Mesendoderm (in vitro differentiated cells): Measurements from ENCODE around the gene ZNF442.

Experiments used
- DNase-seq: peaks from one replicate; pipeline ENCODE4 v3.0.0; 2013
- H2AK5ac ChIP-seq: 2 replicates; pipeline ENCODE4 v1.6.1; 2013; ENCODE audit warnings: low read length, inconsistent platforms
- H2BK120ac ChIP-seq: 2 replicates; pipeline ENCODE4 v1.6.1; 2013; ENCODE audit warnings: low read depth, mild to moderate bottlenecking, low read length, moderate library complexity, mixed read lengths
- H2BK15ac ChIP-seq: replicated peaks from 2 replicates; pipeline ENCODE4 v1.6.1; 2013; ENCODE audit warnings: low read depth, mild to moderate bottlenecking, moderate library complexity
- H2BK5ac ChIP-seq: 2 replicates; pipeline ENCODE4 v1.6.1; 2013; ENCODE audit warnings: low read length, inconsistent platforms
- H3K18ac ChIP-seq: 2 replicates; pipeline ENCODE4 v1.6.1; 2013; ENCODE audit warnings: mild to moderate bottlenecking, low read length, mixed read lengths
- H3K23ac ChIP-seq: one replicate; pipeline ENCODE4 v1.6.1; 2013; ENCODE audit warnings: low read length
- H3K27ac ChIP-seq: 2 replicates; pipeline ENCODE4 v1.5.1; 2013; ENCODE audit warnings: low read depth, mild to moderate bottlenecking, inconsistent platforms, low read length, moderate library complexity
- H3K27me3 ChIP-seq: 2 replicates; pipeline ENCODE4 v1.6.1; 2013; ENCODE audit warnings: low read length, control low read depth, mild to moderate bottlenecking, inconsistent platforms; ENCODE audit not compliant: insufficient read depth, poor library complexity
- H3K36me3 ChIP-seq: 2 replicates; pipeline ENCODE4 v1.6.1; 2013; ENCODE audit warnings: low read length, inconsistent platforms; ENCODE audit not compliant: control insufficient read depth, insufficient read depth
- H3K4ac ChIP-seq: one replicate; pipeline ENCODE4 v1.6.1; 2013; ENCODE audit warnings: low read depth, mild to moderate bottlenecking, low read length, moderate library complexity
- H3K4me1 ChIP-seq: 2 replicates; pipeline ENCODE4 v1.6.1; 2013; ENCODE audit warnings: low read depth, low read length, inconsistent platforms; ENCODE audit not compliant: control insufficient read depth
- H3K4me2 ChIP-seq: 2 replicates; pipeline ENCODE4 v1.6.1; 2013; ENCODE audit warnings: low read length
- H3K4me3 ChIP-seq: 2 replicates; pipeline ENCODE4 v1.5.1; 2013; ENCODE audit warnings: mild to moderate bottlenecking, low read length
- H3K56ac ChIP-seq: one replicate; pipeline ENCODE4 v1.6.1; 2013; ENCODE audit warnings: low read length
- H3K79me1 ChIP-seq: 2 replicates; pipeline ENCODE4 v1.6.1; 2013; ENCODE audit warnings: low read length, inconsistent platforms
- H3K79me2 ChIP-seq: 2 replicates; pipeline ENCODE4 v1.6.1; 2013; ENCODE audit warnings: mild to moderate bottlenecking, low read length; ENCODE audit not compliant: control insufficient read depth, insufficient read depth
- H3K9ac ChIP-seq: 2 replicates; pipeline ENCODE4 v1.6.1; 2013; ENCODE audit warnings: low read length, inconsistent platforms
- H4K5ac ChIP-seq: one replicate; pipeline ENCODE4 v1.6.1; 2013; ENCODE audit warnings: low read length
- H4K8ac ChIP-seq: one replicate; pipeline ENCODE4 v1.6.1; 2013; ENCODE audit warnings: low read depth, mild to moderate bottlenecking, control low read depth, low read length, moderate library complexity
- WGBS: extraction: QIAGEN DNeasy Blood & Tissue Kit; methylation state at CpG from one replicate; pipeline ENCODE4 v1.1.7; 2013; ENCODE audit warnings: low lambda C conversion rate, missing lambda C conversion rate; ENCODE audit not compliant: insufficient coverage; ENCODE audit errors: extremely low coverage; 5-methylcytosine and 5-hydroxymethylcytosine counted together

ZNF442 gene

DNA sequence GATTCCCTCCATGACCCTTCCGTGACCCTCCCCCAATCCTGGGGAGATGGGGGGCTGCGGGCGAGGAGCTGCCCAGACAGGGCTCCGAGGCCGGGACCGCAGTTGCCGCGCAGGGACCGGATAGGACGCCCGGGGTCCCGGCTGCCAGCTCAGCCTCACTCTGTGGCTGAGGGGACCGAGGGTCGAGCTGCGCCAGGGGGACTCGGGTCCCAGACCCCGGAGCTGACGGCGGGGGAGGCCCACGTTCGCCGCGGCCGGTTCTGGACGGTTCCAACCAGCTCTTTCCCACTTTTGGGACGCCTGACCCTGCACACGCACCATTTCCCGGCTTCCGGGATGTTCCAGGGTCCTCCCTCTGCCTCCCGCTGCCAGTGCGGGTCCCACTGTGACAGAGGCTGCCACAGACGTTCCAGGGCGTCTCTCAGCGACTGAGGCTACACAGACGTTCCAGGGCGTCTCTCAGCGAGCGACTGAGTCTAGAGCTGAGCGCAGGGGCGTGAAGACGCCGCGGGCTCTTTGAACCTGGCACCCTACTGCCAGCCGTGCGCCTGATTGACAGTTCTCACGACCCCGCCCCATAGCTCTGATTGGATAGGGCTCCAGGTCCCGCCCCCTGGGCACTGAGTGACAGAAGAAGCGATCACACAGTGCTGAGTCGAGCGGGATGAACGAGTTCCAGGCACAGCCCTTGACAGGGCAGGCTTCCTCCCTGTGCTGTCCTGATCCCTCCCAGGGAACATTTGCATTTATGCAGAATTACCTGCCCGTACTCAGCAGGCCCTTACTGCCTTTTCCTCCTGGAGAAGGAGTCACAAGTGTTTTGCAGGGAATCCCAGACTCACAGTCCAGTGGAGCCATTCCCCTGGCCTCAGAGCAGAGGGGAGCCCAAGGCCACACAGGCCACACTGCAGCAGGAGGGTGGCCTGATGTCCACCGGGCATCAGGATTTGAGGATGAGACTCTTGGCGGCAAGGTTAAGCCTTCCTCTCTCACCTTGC is 32.0 kb downstream of the ZNF442 start, which contains the start of gene ZNF563:
Gene ZNF563, minus strand, starts transcription at position 472 of the 998 bp plus-strand sequence. Its CDS starts 151 bp downstream, at position 321.
- Histone ChIP-seq H3K23ac (no peak within 1 kb of the TSS), H2BK120ac (no peak within 1 kb of the TSS), H2AK5ac (no peak within 1 kb of the TSS), H3K4me3 (peak within 1 kb of the TSS; percentile 68), H3K4ac (no peak within 1 kb of the TSS), H4K8ac (no peak within 1 kb of the TSS), H3K36me3 (no peaks in the 10 kb centered on the region), H4K5ac (no peak within 1 kb of the TSS), H3K4me2 (peak within 1 kb of the TSS; percentile 73), H3K56ac (peak within 1 kb of the TSS; percentile 92), H3K79me1 (no peaks in the 10 kb centered on the region), H3K9ac (peak within 1 kb of the TSS; percentile 79), H3K27ac (no peak within 1 kb of the TSS), H3K18ac (peak within 1 kb of the TSS; percentile 10), H2BK15ac (no peak within 1 kb of the TSS), H3K79me2 (no peaks in the 10 kb centered on the region), H2BK5ac (no peak within 1 kb of the TSS), H3K4me1 (peaks cover 2% of the 10 kb centered on the region), H3K27me3 (no peaks in the 10 kb centered on the region)
- WGBS, result no CpG with 5 or more reads among the region's 55 CpGs
- peak; percentile 98 for DNase-seq

- WGBS, result no CpG with 5 or more reads among the region's 4 CpGs
These were observed 34.1 kb downstream of the ZNF442 start for GRCh38 chr19:12331211-12331941.

DNA sequence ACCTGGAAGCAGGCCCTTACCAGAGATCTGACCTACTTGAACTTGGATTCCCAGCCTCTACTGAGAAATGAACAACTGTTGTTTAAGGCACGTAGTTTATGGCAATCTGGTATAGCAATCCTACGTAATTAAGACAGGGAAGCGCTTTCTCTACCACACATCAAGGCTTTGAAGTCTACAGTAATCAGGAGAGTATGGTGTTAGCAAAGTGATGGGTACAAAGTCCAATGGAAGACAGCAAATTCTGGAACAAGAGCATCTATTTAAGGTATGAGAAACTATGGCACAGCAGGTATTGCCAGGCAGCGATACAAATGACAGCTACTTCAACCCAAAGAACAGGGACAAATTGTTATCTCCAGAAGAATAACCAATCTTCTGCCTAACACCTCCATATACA is 35.1 kb downstream of the ZNF442 start:
- Histone ChIP-seq H2BK15ac (no peak overlapping the region), H3K4me2 (no peak overlapping the region), H3K56ac (no peak overlapping the region), H3K4ac (no peak overlapping the region), H2BK5ac (no peak overlapping the region), H3K27ac (no peak overlapping the region), H2AK5ac (no peak overlapping the region), H2BK120ac (no peak overlapping the region), H3K79me2 (no peaks in the 10 kb centered on the region), H3K9ac (no peak overlapping the region), H3K18ac (no peak overlapping the region), H4K8ac (no peak overlapping the region), H3K4me1 (peaks cover 2% of the 10 kb centered on the region), H3K4me3 (no peak overlapping the region), H3K27me3 (no peaks in the 10 kb centered on the region), H3K36me3 (no peaks in the 10 kb centered on the region), H4K5ac (no peak overlapping the region), H3K23ac (no peak overlapping the region), H3K79me1 (no peaks in the 10 kb centered on the region)
- WGBS, result no CpG with 5 or more reads among the region's 4 CpGs
- DNase-seq, result no peak

More at GRCh38 chr19:12331211-12331941, 34.1 kb downstream of the ZNF442 start:
- H3K4me1 ChIP-seq, result peaks cover 2% of the 10 kb centered on the region
- H3K79me1 ChIP-seq, result no peaks in the 10 kb centered on the region
- H4K8ac ChIP-seq, result no peak overlapping the region
- H3K9ac ChIP-seq, result no peak overlapping the region
- no peaks in the 10 kb centered on the region for H3K27me3 ChIP-seq
- no peak overlapping the region for H2BK5ac ChIP-seq
- H3K4me2 ChIP-seq, result no peak overlapping the region
- H3K27ac ChIP-seq, result no peak overlapping the region
- H3K56ac ChIP-seq, result no peak overlapping the region
- H3K79me2 ChIP-seq, result no peaks in the 10 kb centered on the region
- H3K23ac ChIP-seq, result no peak overlapping the region
- H3K4ac ChIP-seq, result no peak overlapping the region
- no peak overlapping the region for H2BK15ac ChIP-seq
- no peak overlapping the region for H2BK120ac ChIP-seq
- no peak overlapping the region for H3K18ac ChIP-seq
- H3K4me3 ChIP-seq, result no peak overlapping the region
- no peaks in the 10 kb centered on the region for H3K36me3 ChIP-seq
- H2AK5ac ChIP-seq, result no peak overlapping the region
- DNase-seq, result no peak
- H4K5ac ChIP-seq, result no peak overlapping the region

DNA sequence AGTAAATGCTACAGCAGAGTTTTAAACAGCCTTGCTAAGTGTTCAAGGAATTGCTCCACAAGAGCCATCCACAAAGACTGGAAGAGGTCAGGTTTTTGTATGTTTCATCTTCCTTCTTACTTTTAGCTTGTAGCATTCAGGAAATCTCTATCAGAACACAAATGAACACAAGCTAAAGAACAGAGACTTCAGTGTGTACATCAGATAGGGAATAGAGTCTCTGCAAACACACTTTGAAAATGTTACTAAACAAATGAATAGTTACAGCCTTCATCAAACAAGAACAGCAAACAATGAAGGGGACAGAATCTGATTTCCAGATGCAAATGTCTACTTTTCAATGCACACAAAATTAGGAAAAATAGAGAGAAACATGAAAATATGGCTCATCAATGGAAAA is 39.8 kb downstream of the ZNF442 start:
- H3K9ac ChIP-seq, result no peak overlapping the region
- no peak overlapping the region for H4K8ac ChIP-seq
- no peak overlapping the region for H3K56ac ChIP-seq
- no peak overlapping the region for H2AK5ac ChIP-seq
- no peak overlapping the region for H3K27ac ChIP-seq
- no peak overlapping the region for H3K18ac ChIP-seq
- DNase-seq, result no peak
- no peak overlapping the region for H3K4me2 ChIP-seq
- no peaks in the 10 kb centered on the region for H3K79me1 ChIP-seq
- H3K23ac ChIP-seq, result no peak overlapping the region
- H3K4me1 ChIP-seq, result no peaks in the 10 kb centered on the region
- no peak overlapping the region for H3K4me3 ChIP-seq
- no peaks in the 10 kb centered on the region for H3K27me3 ChIP-seq
- H3K4ac ChIP-seq, result no peak overlapping the region
- no peak overlapping the region for H2BK5ac ChIP-seq
- no peaks in the 10 kb centered on the region for H3K36me3 ChIP-seq
- H2BK120ac ChIP-seq, result no peak overlapping the region
- no peak overlapping the region for H4K5ac ChIP-seq
- no peaks in the 10 kb centered on the region for H3K79me2 ChIP-seq
- no peak overlapping the region for H2BK15ac ChIP-seq

GRCh38 chr19:12318782-12319413 is 46.6 kb downstream of the ZNF442 start:
- Histone ChIP-seq H3K36me3 (no peaks in the 10 kb centered on the region), H3K4me3 (peak overlapping the region; percentile 18), H4K5ac (no peak overlapping the region), H2AK5ac (no peak overlapping the region), H3K23ac (no peak overlapping the region), H3K79me2 (no peaks in the 10 kb centered on the region), H2BK120ac (no peak overlapping the region), H3K9ac (no peak overlapping the region), H2BK15ac (no peak overlapping the region), H3K4ac (no peak overlapping the region), H3K79me1 (no peaks in the 10 kb centered on the region), H4K8ac (no peak overlapping the region), H3K4me1 (no peaks in the 10 kb centered on the region), H3K4me2 (no peak overlapping the region), H3K27ac (no peak overlapping the region), H3K56ac (no peak overlapping the region), H3K27me3 (no peaks in the 10 kb centered on the region), H2BK5ac (no peak overlapping the region), H3K18ac (no peak overlapping the region)
- no peak for DNase-seq
- WGBS, result no CpG with 5 or more reads among the region's 13 CpGs
